Stimulated activated naive B cell treated with anti-CD40 and anti-IgM and Interleukin-4, amounts not matched to agents 10 μg/mL and 1 μg/mL and 100 μg/mL, for 72 hours (primary cell): Measurements from ENCODE around the gene ELMO1.

Experiments
- ATAC-seq, 2 donors: fragments of 150-1000 bp; cut with Tn5 transposase; replicated peaks; 2 replicates each; pipeline ENCODE4 v1.10.0; 2021; ENCODE audit warnings: moderate library complexity in 1 of 2
- DNase-seq: peaks from one replicate; pipeline ENCODE4 v3.0.0; 2021
- H3K27ac Mint-ChIP-seq: one replicate; pipeline ENCODE4 v1.8.0; 2022; ENCODE audit warnings: mild to moderate bottlenecking, mixed read lengths
- H3K27me3 Mint-ChIP-seq, 2 donors: one replicate each; pipeline ENCODE4 v1.8.0; 2022; ENCODE audit warnings: mixed read lengths in 2 of 2
- H3K36me3 Mint-ChIP-seq, 2 donors: one replicate each; pipeline ENCODE4 v1.8.0; 2022; ENCODE audit warnings: mixed read lengths in 2 of 2, mild to moderate bottlenecking in 1 of 2
- H3K4me1 Mint-ChIP-seq, 2 donors: one replicate each; pipeline ENCODE4 v1.8.0; 2022; ENCODE audit warnings: mixed read lengths in 2 of 2, mild to moderate bottlenecking in 1 of 2
- H3K4me3 Mint-ChIP-seq, 2 donors: one replicate each; pipeline ENCODE4 v1.8.0; 2022; ENCODE audit warnings: mild to moderate bottlenecking in 2 of 2, mixed read lengths in 2 of 2, moderate library complexity in 1 of 2
- H3K9me3 Mint-ChIP-seq, 2 donors: one replicate each; pipeline ENCODE4 v1.8.0; 2022; ENCODE audit warnings: mixed read lengths in 2 of 2, mild to moderate bottlenecking in 1 of 2

Gene ELMO1

DNA sequence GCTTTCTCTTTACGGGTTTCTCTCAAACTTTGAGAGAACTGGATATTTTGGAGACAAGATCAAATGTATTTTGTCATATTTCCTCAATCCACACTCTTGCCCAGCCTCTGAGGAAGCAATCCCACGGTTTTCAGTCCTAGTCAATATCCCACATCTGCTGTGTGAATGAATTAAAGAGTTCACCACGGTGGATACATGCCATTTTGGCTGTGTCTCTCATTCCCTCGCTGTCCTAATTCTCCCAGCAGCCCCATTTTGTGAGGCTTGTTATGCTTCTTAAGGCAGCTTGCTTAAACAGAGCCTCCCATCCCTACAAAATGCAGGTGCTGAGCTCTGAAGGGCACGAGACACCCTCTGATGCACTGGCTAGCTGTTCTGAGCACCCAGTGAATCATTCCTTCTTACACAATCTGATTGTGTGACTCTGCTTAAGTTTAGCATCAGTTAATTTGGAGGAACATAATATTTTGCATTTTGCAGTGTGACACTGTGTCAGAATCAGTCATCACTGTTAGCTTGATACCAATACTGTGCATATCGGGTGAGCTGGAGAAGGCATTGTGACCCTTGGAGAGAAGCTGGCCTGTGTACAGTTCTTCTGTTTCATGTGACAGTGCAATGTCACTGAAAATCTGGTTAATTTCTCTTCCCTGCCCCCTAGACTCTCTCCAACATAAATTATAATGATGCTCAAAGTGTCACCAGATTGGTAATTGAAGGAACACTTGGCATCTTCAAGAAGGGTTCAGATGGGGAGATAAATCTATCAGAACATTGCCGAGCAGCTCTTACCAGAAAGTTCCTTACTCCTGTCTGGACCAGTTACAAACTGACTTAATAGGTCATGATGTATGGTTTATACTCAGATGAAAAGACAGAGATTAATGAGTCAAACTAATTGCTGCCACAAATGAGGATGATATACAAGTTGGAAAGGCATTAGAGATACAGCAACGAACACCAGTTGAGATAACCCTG is 620.6 kb downstream of the ELMO1 start:
- no peak for ATAC-seq
- DNase-seq, result no peak
- H3K4me1 Mint-ChIP-seq, result no peaks in the 10 kb centered on the region
- H3K9me3 Mint-ChIP-seq, result peaks cover 0 to 2% of the 10 kb centered on the region in 2 donors
- H3K36me3 Mint-ChIP-seq, result peaks cover 0 to 3% of the 10 kb centered on the region in 2 donors
- no peaks in the 10 kb centered on the region for H3K27me3 Mint-ChIP-seq
- H3K27ac Mint-ChIP-seq, result no peak overlapping the region
- no peak overlapping the region for H3K4me3 Mint-ChIP-seq

DNA sequence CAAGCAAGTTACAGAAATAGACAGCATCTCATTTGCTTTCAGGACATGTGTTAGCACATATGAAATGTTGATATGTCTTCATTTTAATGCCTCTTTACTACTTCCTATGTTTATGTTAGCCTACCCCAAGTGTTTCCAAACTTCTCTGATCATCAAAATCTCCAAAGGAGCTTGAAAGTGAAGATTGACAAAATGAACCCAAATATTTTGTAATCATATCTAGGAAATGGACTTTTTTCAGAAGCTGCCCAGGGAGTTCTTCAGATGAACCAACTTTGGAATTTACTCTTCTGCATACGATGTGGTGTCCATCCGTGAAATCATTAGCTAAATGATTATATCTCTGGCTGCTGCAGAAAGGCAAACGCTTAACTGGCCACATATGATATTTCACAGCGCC is 623.2 kb downstream of the ELMO1 start:
- no peak for ATAC-seq
- H3K36me3 Mint-ChIP-seq, result peaks cover 0 to 6% of the 10 kb centered on the region in 2 donors
- H3K4me3 Mint-ChIP-seq, result no peak overlapping the region
- no peak overlapping the region for H3K27ac Mint-ChIP-seq
- no peaks in the 10 kb centered on the region for H3K4me1 Mint-ChIP-seq
- H3K9me3 Mint-ChIP-seq, result no peaks in the 10 kb centered on the region
- H3K27me3 Mint-ChIP-seq, result no peaks in the 10 kb centered on the region
- DNase-seq, result no peak

DNA sequence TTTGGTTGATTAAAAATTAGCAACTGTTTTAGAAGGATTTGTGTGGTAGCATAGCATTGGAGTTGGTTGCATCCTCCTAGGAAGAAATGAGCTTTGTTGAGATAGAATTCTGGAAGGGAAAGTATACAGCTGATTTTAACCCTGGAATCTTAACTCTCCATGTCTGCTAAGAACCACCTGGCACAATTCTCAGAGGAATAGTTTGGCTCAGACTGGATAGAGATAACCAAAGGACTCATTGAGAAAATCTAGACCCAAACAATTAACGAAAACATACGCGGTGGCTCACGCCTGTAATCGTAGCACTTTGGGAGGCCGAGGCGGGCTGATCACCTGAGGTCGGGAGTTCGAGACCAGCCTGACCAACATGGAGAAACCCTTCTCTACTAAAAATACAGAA is 625.3 kb downstream of the ELMO1 start:
- DNase-seq, result no peak
- Mint-ChIP-seq H3K36me3 (peaks cover 0 to 6% of the 10 kb centered on the region in 2 donors), H3K4me3 (no peak overlapping the region), H3K9me3 (no peaks in the 10 kb centered on the region), H3K27ac (no peak overlapping the region), H3K4me1 (peaks cover 9 to 10% of the 10 kb centered on the region in 2 donors), H3K27me3 (no peaks in the 10 kb centered on the region)
- ATAC-seq, result no peak

DNA sequence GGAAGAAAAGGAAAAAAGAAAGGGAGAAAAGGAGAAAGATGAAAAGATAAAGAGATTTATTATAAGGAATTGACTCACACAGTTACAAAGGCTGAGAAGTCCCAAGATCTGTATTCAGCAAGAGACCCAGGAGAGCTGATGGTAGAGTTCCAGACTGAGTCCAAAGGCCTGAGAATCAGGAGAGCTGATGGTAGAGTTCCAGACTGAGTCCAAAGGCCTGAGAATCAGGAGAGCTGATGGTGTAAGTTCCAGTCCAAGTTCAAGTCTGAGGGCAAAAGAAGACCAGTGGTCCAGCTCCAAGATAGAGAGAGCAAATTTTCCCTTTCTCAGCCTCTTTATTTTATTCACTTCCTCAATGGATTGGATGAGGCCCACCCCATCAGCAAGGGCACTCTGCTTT is 627.0 kb downstream of the ELMO1 start:
- Mint-ChIP-seq H3K9me3 (no peaks in the 10 kb centered on the region), H3K27me3 (no peaks in the 10 kb centered on the region), H3K36me3 (peaks cover 0 to 6% of the 10 kb centered on the region in 2 donors), H3K4me3 (no peak overlapping the region), H3K27ac (no peak overlapping the region), H3K4me1 (peaks cover 9 to 10% of the 10 kb centered on the region in 2 donors)
- DNase-seq (no peak), ATAC-seq (no peak)

DNA sequence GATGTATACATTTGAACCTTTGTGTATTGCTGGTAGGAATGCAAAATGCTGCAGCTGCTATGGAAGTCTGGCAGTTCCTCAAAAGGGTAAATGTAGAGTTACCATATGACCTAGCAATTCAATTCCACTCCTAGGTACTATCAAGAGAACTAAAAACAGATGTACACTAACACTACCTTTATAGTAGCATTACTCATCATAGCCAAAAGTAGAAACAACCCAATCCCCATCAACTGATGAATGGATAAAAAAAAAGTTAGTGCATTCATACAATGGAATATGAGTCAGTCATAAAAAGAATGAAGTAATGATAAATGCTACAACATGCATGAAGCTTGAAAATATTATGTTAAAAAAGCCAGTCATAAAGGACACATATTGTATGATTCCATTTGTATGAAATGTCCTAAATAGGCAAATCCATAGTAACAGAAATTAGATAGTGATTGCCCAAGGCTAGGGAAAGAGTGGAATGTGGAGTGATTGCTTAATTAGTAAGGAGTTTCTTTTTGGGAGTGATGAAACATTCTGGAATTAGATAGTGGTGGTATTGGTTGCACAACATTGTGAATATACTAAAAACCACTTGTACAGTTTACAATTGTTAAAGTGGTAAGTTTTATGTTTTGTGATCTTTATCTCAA is 628.0 kb downstream of the ELMO1 start:
- no peak overlapping the region for H3K27ac Mint-ChIP-seq
- no peaks in the 10 kb centered on the region for H3K27me3 Mint-ChIP-seq

DNA sequence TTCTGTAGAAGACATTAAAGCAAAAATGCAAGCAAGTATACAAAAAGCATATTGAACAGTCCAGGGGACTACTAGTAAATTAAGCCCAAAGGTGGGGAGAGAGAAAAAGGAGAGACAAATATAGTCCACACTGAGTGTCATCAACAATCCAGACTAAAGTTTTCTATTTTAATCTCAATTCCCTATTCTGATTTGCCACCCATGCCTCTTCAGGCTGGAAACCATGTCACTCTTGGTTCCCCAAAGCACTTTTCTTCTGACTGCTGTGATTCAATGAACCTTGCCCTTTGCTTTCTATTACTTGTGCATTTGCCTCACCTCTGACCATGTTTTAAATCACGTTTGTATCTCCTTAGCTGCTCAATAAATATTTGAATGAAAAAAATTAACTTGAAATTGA is 629.0 kb downstream of the ELMO1 start:
- no peak overlapping the region for H3K27ac Mint-ChIP-seq
- peaks cover 9 to 10% of the 10 kb centered on the region in 2 donors for H3K4me1 Mint-ChIP-seq
- DNase-seq (no peak), ATAC-seq (peak; percentile 90)
- H3K9me3 Mint-ChIP-seq, result no peaks in the 10 kb centered on the region
- H3K36me3 Mint-ChIP-seq, result peaks cover 0 to 6% of the 10 kb centered on the region in 2 donors
- no peak overlapping the region for H3K4me3 Mint-ChIP-seq
- no peaks in the 10 kb centered on the region for H3K27me3 Mint-ChIP-seq

More for the DNA sequence above, 628.0 kb downstream of the ELMO1 start:
- H3K4me3 Mint-ChIP-seq, result no peak overlapping the region
- H3K36me3 Mint-ChIP-seq, result peaks cover 0 to 6% of the 10 kb centered on the region in 2 donors
- peaks cover 9 to 10% of the 10 kb centered on the region in 2 donors for H3K4me1 Mint-ChIP-seq
- DNase-seq (no peak), ATAC-seq (peak in 1 of 2 donors; percentile 60)
- no peaks in the 10 kb centered on the region for H3K9me3 Mint-ChIP-seq

DNA sequence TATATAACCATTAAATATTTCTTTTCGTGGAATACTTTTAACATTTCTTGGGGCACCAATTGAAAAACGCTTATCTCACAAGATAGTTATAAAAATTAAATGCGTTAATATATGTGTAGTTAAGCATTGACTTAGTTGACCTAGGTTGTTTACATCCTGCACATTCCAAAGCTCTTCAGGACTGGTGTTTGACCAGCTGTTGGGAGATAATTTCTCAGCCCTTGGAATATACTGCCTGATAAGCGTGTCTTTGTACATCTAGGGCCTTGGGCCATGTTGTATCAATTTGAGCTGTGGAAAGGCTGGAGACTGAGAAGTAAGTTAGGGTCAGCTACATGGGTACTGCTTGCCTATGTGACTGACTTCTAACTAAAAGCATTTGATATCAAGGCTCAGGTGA is 634.4 kb downstream of the ELMO1 start:
- H3K9me3 Mint-ChIP-seq, result no peaks in the 10 kb centered on the region
- ATAC-seq (no peak), DNase-seq (no peak)
- no peaks in the 10 kb centered on the region for H3K36me3 Mint-ChIP-seq
- peaks cover 7 to 8% of the 10 kb centered on the region in 2 donors for H3K4me1 Mint-ChIP-seq
- no peaks in the 10 kb centered on the region for H3K27me3 Mint-ChIP-seq
- H3K27ac Mint-ChIP-seq, result no peak overlapping the region
- H3K4me3 Mint-ChIP-seq, result no peak overlapping the region

DNA sequence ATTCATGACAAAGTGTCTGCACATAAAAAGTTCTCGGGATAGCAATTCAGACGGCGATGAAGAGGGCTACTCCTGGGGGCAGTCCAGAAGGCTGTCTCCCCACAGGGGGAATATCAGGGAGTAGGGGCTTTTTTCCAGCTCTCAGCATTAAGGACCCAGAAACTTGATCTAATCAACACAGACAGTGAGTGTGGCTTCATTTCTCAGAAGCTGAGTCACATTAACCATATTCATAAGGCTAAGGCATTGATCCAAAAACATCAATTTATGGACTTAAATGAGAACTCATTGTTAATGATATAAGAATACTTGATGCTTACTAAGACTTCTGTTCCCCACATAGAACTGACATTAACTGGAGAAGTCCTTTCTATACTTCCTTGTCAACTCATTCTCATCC is 636.9 kb downstream of the ELMO1 start:
- ATAC-seq, result no peak
- Mint-ChIP-seq H3K4me3 (no peak overlapping the region), H3K4me1 (no peaks in the 10 kb centered on the region), H3K27ac (no peak overlapping the region), H3K36me3 (no peaks in the 10 kb centered on the region), H3K9me3 (no peaks in the 10 kb centered on the region), H3K27me3 (no peaks in the 10 kb centered on the region)
- no peak for DNase-seq

DNA sequence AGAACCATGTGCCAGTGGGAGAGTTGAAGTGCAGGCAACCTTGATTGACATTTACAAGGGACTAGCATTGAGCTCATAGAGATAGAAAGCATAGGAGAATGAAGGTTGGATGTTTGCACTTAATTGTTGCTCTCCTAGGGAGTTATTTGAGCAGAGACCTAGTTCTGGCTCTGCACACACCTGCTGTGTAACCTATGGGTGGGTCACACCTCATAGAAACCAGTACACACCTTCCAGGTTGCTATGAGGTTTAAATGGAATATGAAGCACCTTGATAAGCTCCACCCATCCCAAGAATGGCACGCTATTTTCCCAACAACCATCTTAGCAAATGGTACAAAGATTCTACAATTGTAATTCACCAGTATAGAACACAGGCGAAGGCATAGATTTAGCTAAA is 638.2 kb downstream of the ELMO1 start:
- Mint-ChIP-seq H3K4me1 (no peaks in the 10 kb centered on the region), H3K9me3 (no peaks in the 10 kb centered on the region), H3K4me3 (no peak overlapping the region), H3K27ac (no peak overlapping the region), H3K27me3 (no peaks in the 10 kb centered on the region), H3K36me3 (no peaks in the 10 kb centered on the region)
- DNase-seq (no peak), ATAC-seq (no peak)

DNA sequence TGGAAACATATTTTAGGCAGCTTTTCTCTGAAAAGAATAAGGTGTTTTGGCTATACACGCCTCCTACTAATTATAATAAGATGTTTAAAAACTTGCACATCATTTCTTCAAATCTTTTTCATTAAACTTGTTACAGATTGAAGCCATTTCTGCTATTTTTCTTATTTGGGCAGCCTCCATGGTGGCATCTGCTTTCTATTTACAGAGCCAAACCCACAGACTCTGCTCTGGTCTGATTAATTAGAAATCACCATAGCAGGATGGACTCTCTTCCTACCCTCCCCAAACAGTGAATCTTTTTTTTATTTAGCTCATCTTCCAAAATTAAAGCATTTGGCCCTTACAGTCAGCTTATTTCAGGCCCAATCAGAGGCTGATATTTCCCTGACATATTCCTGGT is 638.6 kb downstream of the ELMO1 start:
- H3K27ac Mint-ChIP-seq, result no peak overlapping the region
- H3K27me3 Mint-ChIP-seq, result no peaks in the 10 kb centered on the region
- H3K36me3 Mint-ChIP-seq, result no peaks in the 10 kb centered on the region
- H3K4me3 Mint-ChIP-seq, result no peak overlapping the region
- no peaks in the 10 kb centered on the region for H3K9me3 Mint-ChIP-seq
- ATAC-seq, result no peak
- DNase-seq, result no peak
- H3K4me1 Mint-ChIP-seq, result no peaks in the 10 kb centered on the region

DNA sequence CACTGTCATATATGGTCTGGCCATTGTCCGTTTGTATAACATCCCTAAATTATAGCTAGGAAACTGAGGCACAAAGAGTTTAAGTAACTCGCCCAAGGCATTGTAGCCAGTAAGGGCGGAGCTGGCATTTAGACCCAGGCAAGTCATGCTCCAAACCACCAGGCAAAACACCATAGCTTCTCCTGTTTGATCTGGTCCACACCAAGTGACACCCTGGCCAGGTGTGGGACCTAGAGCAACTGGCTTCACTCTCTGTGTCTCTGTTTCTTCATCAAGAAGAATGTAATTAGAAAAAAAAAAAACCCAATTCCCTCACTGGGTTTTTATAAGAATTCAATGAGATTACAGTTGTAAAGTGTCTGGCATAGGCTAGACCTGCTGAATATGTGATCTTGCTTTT is 639.2 kb downstream of the ELMO1 start:
- H3K27ac Mint-ChIP-seq, result no peak overlapping the region
- DNase-seq (no peak), ATAC-seq (no peak)
- no peaks in the 10 kb centered on the region for H3K36me3 Mint-ChIP-seq
- H3K4me3 Mint-ChIP-seq, result no peak overlapping the region
- H3K9me3 Mint-ChIP-seq, result no peaks in the 10 kb centered on the region
- H3K27me3 Mint-ChIP-seq, result no peaks in the 10 kb centered on the region
- no peaks in the 10 kb centered on the region for H3K4me1 Mint-ChIP-seq

DNA sequence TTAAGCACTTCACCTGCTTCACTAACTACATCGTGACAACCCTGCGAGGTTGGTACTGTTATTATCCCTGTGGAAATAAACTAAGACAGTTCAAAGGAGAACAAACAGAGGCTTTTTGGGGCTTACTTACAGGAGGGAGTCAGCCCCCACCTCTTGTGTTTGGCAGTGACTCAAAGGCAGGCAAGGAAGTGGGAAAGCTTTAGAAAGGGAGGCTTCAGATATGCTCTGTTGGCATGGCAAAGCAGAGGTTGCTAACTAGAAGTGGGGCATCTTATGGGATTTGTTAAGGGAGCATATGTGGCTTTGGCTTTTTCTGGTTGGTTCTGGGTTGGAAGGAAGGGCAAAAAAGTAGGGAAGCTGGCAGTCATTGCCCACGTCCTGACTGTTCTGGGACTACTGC is 639.6 kb downstream of the ELMO1 start:
- Mint-ChIP-seq H3K4me1 (no peaks in the 10 kb centered on the region), H3K9me3 (no peaks in the 10 kb centered on the region)

DNA sequence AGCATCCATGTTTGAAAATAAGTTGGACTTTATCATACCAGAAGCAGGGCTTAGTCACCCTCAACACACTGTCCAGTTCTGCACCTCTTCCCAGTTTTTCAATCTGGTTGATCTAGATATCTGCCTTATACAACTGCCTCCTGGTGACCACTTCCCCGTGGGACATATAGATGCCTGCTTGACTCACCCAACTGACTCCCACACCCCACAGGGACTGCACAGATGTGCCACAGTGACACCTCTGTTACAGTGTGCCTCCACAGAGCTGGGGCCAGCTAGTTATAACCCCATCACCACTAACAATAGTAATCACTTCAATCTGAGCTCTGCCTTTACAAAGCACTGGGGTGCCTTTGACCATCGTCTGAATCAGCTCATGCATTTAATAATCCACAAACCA is 641.8 kb downstream of the ELMO1 start:
- Mint-ChIP-seq H3K4me3 (no peak overlapping the region), H3K27ac (no peak overlapping the region), H3K27me3 (no peaks in the 10 kb centered on the region), H3K36me3 (no peaks in the 10 kb centered on the region), H3K9me3 (no peaks in the 10 kb centered on the region), H3K4me1 (peaks cover 0 to 11% of the 10 kb centered on the region in 2 donors)
- DNase-seq, result no peak
- ATAC-seq, result peak in 1 of 2 donors; percentile 33

More for the DNA sequence above, 639.6 kb downstream of the ELMO1 start:
- DNase-seq (no peak), ATAC-seq (no peak)
- Mint-ChIP-seq H3K27me3 (no peaks in the 10 kb centered on the region), H3K4me3 (no peak overlapping the region), H3K36me3 (no peaks in the 10 kb centered on the region), H3K27ac (no peak overlapping the region)
